ENCODE results near the gene SCAP. TPM values are rescaled to one million over a fixed set of nuclear protein-coding genes. Genes with fewer than 3 reads are reported as not detected.
A peak's percentile ranks its signal among the peaks of the same experiment; 100 is the strongest.
"Not testable (repeated sequence)": the region's sequence is repeated elsewhere in the genome, so short reads cannot be mapped to it uniquely, and the experiment has no call there.

The SCAP gene
- total RNA-seq (2014; rRNA removed; shearing (Covaris generic); ENCODE audit: low replicate concordance): 27.8 and 51.0 TPM in 2 replicates

DNA sequence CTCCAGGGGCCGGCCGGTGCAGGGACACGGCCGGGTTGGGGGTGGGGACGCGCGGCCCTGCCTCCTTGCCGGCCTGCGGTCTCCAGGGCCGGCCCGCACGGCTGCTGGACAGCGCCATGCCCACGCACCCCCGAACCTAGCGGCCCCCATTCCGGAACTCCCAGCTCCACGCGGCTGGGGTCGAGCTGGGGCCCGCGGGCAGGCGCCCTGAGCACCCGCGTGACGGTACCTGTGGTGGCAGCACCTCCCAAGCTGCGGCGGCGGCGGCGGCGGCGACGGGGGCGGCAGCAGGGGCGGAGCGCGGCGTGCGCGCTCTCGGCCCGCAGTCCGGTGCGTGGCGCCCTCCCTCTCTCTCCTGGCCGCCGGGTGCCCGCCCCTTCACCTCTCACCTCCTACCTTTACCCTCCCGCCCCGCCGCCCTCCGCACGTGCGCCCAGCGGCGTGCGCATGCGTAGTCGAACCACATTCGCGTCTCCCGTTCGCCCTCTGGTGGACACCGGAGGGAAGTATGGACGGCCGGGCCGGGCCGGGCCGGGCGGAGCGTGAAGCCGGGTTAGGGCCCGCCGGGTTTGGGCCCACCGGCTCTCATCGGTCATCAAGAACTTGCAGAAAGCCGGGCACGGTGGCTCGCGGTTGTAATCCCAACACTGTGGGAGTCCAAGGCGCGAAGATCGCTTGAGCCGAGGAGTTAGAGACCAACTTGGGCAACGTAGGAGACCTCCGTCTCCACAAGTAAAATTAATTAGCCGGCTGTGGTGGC, at the start of gene SCAP:
TSS of gene SCAP (minus strand) at position 372 of the 760 bp plus-strand sequence. CDS start 32,948 bp downstream, outside the sequence.
- H3K27me3 ChIP-seq: no peaks in the 10 kb centered on the region
- peak; percentile 86 for DNase-seq
- peak within 1 kb of the TSS; percentile 79 for H3K4me3 ChIP-seq
- H3K9me3 ChIP-seq: no peaks in the 10 kb centered on the region
- no peaks in the 10 kb centered on the region for H3K36me3 ChIP-seq

DNA sequence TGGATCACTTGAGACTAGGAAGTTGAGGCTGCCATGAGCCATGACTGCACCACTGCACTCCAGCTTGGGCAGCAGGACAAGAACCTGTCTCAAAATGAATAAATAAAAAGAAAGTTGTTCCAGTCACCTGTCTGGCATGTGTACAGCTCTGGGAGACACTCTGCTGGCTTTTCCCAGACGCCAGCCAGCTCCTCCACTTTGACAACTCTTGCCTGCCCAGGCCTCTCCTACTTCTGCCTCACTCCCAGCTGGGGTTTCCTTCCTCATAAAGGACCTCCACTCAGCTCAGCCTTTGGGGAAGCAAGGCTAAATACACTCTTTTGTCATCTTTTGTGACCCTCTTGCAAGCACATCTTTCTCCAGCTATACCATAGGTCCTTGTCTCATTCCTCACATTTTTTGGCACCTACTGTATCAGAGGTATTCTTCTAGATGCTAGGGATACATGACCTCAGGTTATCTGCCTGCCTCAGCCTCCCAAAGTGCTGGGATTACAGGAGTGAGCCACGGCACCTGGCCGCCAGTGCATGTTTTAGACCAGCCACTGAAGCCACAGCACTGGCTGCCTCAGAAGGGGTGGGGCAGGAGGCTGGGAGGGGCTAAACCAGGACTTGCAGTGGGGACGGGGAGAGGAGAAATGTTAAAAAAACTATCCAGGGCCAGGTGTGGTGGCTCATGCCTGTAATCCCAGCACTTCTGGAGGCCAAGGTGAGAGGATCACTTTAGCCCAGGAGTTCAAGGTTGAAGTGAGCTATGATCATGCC, 47.8 kb upstream of the SCAP start:
- H3K4me3 ChIP-seq: no peak overlapping the region
- no peaks in the 10 kb centered on the region for H3K27me3 ChIP-seq
- DNase-seq: no peak
- H3K36me3 ChIP-seq: no peaks in the 10 kb centered on the region
- no peaks in the 10 kb centered on the region for H3K9me3 ChIP-seq

DNA sequence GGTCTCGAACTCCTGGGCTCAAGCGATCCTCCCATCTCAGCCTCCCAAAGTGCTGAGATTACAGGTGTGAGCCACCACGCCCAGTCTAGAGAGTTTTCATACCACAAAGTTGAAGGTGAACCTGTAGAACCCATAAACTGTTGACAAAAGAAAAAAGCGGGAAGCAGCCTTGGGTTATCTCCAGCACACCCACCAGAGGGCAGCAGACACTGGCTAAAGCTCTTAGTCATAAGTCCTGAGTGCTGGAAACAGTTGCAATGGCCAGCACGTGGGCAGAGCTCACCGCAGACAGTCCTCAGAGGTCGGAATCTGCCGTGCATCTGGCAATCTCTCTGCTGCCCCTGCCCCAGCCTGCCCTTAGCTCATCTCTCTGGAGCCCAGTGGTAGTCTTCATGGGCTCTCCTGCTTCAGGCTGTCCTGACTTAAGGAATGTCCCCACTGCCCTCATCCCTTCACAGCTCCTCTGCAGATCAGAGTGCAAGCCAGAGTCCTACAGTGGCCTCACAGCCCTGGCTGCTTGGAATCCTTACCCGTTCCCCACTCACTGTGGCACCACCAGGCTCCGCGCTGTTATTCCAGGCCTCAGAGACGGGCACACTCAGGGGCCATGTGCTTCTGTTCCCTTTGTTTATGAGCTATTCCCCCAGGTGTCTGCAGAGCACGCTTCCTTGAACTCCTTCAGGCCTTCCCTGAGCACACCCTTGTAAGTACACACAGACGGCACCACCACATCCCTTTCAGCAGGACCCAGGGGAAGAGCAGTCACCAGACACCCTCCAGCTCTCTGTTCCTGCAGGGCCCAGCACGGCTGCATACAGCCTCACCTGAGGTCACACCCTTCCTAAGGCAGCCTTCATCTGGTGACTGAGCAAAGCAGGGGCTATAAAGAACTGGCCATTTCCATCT, 46.6 kb upstream of the SCAP start:
- H3K36me3 ChIP-seq: no peaks in the 10 kb centered on the region
- no peaks in the 10 kb centered on the region for H3K27me3 ChIP-seq
- H3K9me3 ChIP-seq: no peaks in the 10 kb centered on the region
- peak; percentile 71 for DNase-seq
- H3K4me3 ChIP-seq: no peak overlapping the region

DNA sequence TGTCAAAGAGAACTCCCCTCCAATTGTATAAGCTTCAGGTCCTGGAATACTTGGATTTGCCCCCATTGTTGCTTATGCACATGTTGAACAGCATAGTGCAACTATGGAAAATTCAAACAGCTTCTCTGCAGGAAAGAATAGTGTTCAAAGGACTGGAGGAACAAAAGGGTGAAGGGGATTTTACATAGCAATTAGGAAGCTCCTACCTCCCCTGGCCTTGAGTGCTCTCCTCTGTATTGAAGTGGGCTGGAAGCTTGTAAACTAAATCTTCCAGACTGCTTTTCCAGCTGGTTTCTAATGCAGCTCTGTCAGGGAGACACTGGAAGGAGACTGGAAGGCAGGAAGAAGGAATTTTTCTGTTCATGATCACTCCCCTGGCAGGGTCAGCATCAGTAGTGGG, 45.0 kb upstream of the SCAP start:
- Histone ChIP-seq H3K27me3 (no peaks in the 10 kb centered on the region), H3K36me3 (no peaks in the 10 kb centered on the region), H3K9me3 (no peaks in the 10 kb centered on the region), H3K4me3 (no peak overlapping the region)
- no peak for DNase-seq

DNA sequence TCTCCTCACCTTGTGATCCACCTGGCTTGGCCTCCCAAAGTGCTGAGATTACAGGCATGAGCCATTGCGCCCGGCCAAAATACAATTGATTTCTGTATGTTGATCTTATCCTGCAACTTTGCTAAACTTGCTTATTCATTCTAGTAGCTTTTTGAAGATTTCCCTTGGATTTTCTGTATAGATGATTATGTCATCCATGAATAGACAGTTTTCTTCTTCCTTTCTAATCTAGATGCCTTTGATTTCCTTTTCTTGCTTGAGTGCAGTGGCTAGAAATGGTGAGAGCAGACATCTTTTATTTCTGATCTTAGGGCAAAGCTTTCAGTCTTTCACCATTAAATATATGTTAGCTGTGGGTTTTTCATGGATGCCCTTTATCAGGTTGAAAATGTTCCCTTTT, 42.2 kb upstream of the SCAP start:
- H3K36me3 ChIP-seq: no peaks in the 10 kb centered on the region
- H3K9me3 ChIP-seq: no peaks in the 10 kb centered on the region
- H3K4me3 ChIP-seq: no peak overlapping the region
- no peak for DNase-seq
- no peaks in the 10 kb centered on the region for H3K27me3 ChIP-seq

DNA sequence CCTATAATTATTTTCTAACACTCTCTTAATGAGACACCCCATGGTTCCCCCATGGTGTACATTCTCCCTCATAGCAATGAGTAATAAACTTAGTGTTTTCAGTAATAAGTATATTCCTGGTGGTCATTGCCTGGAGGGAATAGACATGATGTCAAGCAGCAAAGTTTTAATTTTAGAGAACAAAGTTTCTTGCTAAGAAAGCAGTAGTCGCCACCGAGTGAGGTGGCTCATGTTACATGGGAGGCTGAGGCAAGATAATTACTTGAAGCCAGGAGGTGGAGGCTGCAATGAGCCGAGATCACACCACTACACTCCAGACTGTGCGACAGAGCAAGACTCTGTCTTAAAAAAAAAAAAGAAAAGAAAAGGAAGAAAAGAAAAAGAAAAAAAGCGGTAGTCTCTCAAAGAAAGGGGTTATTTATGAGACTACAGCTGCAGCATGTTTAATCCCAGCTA, 40.2 kb upstream of the SCAP start:
- Histone ChIP-seq H3K36me3 (no peaks in the 10 kb centered on the region), H3K27me3 (no peaks in the 10 kb centered on the region), H3K9me3 (no peaks in the 10 kb centered on the region), H3K4me3 (no peak overlapping the region)
- DNase-seq: no peak

DNA sequence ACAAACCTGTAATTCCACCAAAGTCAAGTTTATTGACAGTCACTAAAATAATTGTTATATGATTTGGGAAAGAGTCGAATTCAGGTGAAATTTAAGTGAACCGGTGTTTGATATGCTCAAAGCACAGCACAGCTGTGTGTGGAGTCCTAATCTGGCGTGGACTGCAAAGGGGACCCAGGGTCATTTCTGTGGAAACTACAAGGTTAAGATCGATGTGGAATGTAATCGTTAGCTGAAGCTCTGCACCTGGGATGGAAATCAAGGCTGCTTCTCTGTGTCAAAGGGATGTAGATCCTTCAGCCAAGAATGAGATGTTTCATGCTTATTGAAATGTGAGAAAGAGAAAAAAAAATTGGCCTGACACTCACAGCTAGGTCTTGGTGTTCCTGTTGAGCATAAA, 39.4 kb upstream of the SCAP start:
- no peak for DNase-seq
- no peaks in the 10 kb centered on the region for H3K9me3 ChIP-seq
- H3K4me3 ChIP-seq: no peak overlapping the region
- no peaks in the 10 kb centered on the region for H3K27me3 ChIP-seq
- no peaks in the 10 kb centered on the region; the same call in 1 of the 2 replicates for H3K36me3 ChIP-seq

DNA sequence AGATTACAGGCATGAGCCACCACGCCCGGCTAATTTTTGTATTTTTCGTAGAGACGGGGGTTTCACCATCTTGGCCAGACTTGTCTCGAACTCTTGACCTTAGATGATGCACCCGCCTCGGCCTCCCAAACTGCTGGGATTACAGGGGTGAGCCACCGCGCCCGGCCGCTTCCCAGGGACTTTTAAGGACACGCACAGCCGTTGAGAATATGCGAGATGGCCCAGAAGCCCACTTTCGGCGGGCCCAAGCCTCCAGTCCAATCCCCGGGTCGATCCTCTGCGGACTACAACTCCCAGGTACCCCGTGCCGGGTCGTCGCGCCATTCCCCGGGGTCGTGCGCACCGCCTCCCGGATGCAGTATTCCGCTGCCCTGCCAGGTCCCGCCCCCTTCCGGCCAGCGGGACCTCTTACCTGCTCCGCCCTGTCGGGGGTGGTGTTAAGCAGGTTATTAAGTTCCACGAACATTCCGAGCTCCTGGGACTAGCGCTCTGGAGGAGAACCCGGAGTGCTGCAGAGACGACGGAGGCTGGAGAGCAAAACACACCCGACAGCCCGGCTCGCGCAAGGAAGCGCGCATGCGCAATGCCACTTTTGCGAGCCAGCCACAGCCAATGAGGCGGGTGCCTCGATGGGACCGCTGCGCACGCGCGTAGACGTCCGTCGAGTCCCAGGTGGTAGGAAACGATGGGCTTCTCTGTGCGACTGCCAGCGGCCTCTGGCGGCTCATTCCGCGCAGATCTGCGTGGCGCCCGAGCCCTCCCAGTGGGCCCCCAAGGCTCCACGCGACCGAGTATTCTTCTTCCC, 37.6 kb upstream of the SCAP start, which contains the start of gene ELP6:
TSS of gene ELP6 (minus strand) at position 588 of the 805 bp plus-strand sequence. CDS start at position 466, 122 bp downstream.
- peak; percentile 95 for DNase-seq
- Histone ChIP-seq H3K9me3 (no peaks in the 10 kb centered on the region), H3K27me3 (no peaks in the 10 kb centered on the region), H3K36me3 (peaks cover 3% of the 10 kb centered on the region; the same call in 1 of the 2 replicates), H3K4me3 (peak within 1 kb of the TSS; percentile 79)

DNA sequence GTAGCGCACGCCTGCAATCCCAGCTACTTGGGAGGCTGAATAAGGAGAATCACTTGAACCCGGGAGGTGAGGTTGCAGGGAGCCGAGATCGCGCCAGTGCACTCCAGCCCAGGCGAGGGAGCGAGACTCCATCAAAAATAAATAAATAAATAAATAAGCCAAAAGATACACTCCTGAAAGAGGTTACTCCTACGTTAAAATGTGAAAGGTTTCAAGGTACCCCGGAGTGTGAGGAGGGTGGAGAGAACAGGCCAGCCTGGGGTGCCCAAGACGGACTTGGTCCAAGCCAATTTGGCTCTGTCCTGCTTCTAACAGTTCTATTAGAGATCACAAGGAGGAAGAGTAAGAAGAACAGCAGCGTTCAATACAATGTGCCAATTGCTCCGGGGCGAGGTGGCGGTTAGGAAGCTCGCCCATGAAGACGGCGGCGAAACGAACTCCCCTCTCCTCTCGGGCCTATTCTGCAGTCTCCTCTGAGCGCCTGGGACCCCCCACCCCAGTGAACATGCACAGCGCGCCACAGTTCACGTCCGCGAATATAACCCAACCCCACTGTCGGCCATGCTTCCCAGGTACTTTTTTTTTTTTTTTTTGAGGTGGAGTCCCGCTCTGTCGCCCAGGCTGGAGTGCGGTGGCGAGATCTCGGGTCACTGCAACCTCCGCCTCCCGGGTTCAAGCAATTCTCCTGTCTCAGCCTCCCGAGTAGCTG, 36.8 kb upstream of the SCAP start:
- Histone ChIP-seq H3K4me3 (peak overlapping the region; percentile 79), H3K36me3 (peaks cover 3% of the 10 kb centered on the region; the same call in 1 of the 2 replicates), H3K27me3 (no peaks in the 10 kb centered on the region), H3K9me3 (no peaks in the 10 kb centered on the region)
- DNase-seq: peak; percentile 24

DNA sequence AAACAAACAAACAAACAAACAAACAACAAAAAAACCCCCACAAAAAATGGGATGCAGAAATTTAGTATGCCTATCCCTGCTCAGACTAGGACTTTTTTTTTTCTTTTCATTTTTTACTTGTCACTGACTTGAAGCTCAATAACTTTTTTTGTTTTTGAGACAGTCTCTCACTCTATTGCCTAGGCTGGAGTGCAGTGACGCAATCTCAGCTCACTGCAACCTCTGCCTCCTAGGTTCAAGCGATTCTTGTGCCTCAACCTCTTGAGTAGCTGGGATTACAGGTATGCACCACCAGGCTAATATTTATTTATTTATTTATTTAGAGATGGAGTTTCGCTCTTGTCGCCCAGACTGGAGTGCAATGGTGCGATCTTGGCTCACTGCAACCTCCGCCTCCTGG, 29.5 kb upstream of the SCAP start:
- not testable (repeated sequence) for H3K9me3 ChIP-seq, DNase-seq, H3K4me3 ChIP-seq, H3K27me3 ChIP-seq, H3K36me3 ChIP-seq

DNA sequence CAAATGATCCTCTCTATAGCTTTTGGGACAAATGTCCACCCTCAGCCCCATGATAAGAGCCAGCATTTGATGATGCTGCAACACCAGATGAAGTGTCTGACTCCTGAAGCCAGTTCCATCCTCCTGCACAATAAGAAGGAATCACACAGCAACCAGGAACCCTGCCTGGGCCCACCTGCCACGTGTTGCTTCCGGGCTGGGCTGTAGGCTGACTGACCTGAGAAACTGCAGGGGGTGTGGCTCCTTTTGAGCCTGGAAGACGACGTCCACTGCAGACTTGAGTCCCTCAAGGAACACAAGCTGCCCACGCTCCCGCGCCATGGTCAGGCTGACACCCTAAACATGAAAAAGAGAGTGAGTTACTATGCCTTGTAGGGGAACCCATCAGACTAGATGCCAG, 28.4 kb upstream of the SCAP start:
- no peaks in the 10 kb centered on the region for H3K27me3 ChIP-seq
- no peak for DNase-seq

DNA sequence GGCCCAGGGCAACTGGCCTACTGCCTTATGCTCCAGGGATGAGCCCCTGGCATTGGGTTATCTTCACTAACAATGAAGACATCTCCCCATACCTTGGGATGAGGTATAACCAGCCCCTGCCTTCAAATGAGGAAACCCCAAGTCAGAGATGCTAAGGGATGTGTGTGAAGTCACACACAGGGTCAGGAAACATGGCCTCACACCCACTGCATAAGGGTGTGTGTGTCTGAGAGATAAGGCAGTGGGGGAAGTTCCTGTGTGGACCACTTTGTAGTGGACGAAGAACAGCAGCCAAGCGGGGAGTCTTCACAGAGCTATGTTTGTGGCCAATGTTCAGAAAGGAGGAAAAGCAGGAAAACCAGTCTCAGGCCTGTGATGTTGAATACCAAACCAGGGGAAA, 27.3 kb upstream of the SCAP start:
- no peaks in the 10 kb centered on the region for H3K9me3 ChIP-seq
- no peak overlapping the region for H3K4me3 ChIP-seq
- no peaks in the 10 kb centered on the region for H3K27me3 ChIP-seq
- H3K36me3 ChIP-seq: no peaks in the 10 kb centered on the region; the same call in 1 of the 2 replicates
- no peak for DNase-seq

More for the DNA sequence above, 28.4 kb upstream of the SCAP start:
- Histone ChIP-seq H3K4me3 (no peak overlapping the region), H3K9me3 (no peaks in the 10 kb centered on the region), H3K36me3 (no peaks in the 10 kb centered on the region)

DNA sequence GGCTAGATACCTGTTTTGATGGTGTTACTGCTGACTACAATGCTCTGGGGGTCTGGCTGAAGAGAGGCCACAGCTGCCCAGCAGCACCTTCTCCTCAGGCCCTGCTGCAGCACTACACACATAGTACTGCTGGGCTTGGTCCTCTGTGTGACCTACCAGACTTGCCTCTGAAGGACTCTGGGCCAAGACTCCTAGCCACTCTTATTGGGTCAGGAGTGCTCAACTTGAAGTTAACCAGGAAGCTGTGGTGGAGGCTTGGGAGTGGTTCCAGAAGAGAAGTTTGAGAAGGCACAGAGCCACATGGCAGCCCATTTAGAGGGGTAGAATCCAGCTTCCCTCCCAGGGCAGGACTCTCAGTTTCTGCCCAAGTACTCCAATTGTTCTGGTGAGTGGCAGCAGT, 21.2 kb upstream of the SCAP start:
- Histone ChIP-seq H3K27me3 (no peaks in the 10 kb centered on the region), H3K36me3 (no peaks in the 10 kb centered on the region; the same call in 1 of the 2 replicates), H3K9me3 (no peaks in the 10 kb centered on the region), H3K4me3 (no peak overlapping the region)
- DNase-seq: no peak

DNA sequence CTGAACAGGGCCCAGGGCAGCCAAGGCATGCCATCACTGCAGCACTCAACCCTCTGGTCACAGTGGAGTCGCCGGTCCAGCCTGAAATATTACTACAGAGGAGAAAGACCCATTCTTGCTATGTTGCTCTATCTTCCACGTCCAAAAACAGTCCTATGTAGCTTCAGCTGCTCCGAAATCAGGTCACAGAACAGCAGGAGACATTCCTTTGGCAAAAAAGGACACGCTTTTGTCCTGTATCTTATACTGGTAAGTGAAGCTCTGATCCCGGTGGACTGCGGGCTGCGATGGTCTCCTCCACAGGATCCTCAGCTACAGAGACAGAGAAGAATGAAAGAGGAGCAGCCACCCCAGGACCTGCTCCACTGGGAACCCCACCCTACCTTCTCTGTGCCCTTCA, 20.1 kb upstream of the SCAP start:
- DNase-seq: no peak
- Histone ChIP-seq H3K4me3 (no peak overlapping the region), H3K9me3 (no peaks in the 10 kb centered on the region), H3K36me3 (no peaks in the 10 kb centered on the region; the same call in 1 of the 2 replicates), H3K27me3 (no peaks in the 10 kb centered on the region)

DNA sequence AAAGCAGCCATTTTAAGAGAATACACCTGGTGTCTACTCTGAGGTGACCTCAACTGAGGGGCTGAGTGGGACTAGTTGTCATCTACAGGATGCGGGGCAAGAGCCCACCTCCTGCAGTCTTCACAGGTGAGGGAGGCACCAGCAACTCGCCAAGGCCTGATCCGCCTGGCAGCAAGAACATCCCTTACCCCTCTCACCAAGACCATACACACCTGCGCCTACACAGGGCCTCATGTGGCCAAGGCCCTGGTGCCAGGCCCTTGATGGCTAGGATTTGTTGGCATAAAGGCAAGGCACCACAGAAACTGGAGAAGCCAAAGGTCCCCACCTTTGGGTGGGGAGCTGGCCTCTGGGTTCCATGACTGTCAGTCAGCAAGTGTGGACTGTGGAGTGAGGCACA, 19.4 kb upstream of the SCAP start:
- DNase-seq: no peak
- no peaks in the 10 kb centered on the region; the same call in 1 of the 2 replicates for H3K36me3 ChIP-seq
- H3K4me3 ChIP-seq: no peak overlapping the region
- no peaks in the 10 kb centered on the region for H3K9me3 ChIP-seq
- H3K27me3 ChIP-seq: no peaks in the 10 kb centered on the region
